MM.1S (cell line): ENCODE results near the gene AMZ1.
A peak's percentile ranks its signal among the peaks of the same experiment; 100 is the strongest.
"Not testable (repeated sequence)": the region's sequence is repeated elsewhere in the genome, so short reads cannot be mapped to it uniquely, and the experiment has no call there.

Experiments used
- DNase-seq: peaks from one replicate; pipeline ENCODE4 v3.0.0-alpha.2; 2015
- H2AFZ ChIP-seq: fragments of 300-600 bp; sonication (generic); 2 replicates; pipeline ENCODE4 v1.6.0; 2016; ENCODE audit warnings: antibody characterized with exemption, low read length
- H3F3A ChIP-seq: fragments of 300-600 bp; sonication (generic); 2 replicates; pipeline ENCODE4 v1.6.1; 2016; ENCODE audit warnings: mild to moderate bottlenecking, antibody characterized with exemption, low read length, moderate library complexity, mixed read lengths; ENCODE audit not compliant: insufficient read depth
- H3K27ac ChIP-seq: fragments of 300-600 bp; sonication (generic); 2 replicates; pipeline ENCODE4 v1.5.1; 2016; ENCODE audit warnings: mild to moderate bottlenecking, low read length
- H3K27me3 ChIP-seq: fragments of 300-600 bp; sonication (generic); replicated peaks from 2 replicates; pipeline ENCODE4 v1.6.0; 2016; ENCODE audit warnings: low read length; ENCODE audit not compliant: insufficient read depth
- H3K36me3 ChIP-seq: fragments of 300-600 bp; sonication (generic); replicated peaks from 2 replicates; pipeline ENCODE4 v1.6.1; 2016; ENCODE audit warnings: mild to moderate bottlenecking, low read length, mixed read lengths; ENCODE audit not compliant: insufficient read depth
- H3K4me1 ChIP-seq: fragments of 300-600 bp; sonication (generic); 2 replicates; pipeline ENCODE4 v1.6.1; 2016; ENCODE audit warnings: low read length, mixed read lengths
- H3K4me2 ChIP-seq: fragments of 300-600 bp; sonication (generic); 2 replicates; pipeline ENCODE4 v1.6.0; 2016; ENCODE audit warnings: low read depth, low read length
- H3K4me3 ChIP-seq: fragments of 300-600 bp; sonication (generic); 2 replicates; pipeline ENCODE4 v1.5.1; 2016; ENCODE audit warnings: low read length, mixed read lengths
- H3K79me2 ChIP-seq: fragments of 300-600 bp; sonication (generic); 2 replicates; pipeline ENCODE4 v1.6.1; 2016; ENCODE audit warnings: mixed run types, low read length, mixed read lengths
- H3K9ac ChIP-seq: fragments of 300-600 bp; sonication (generic); 2 replicates; pipeline ENCODE4 v1.6.1; 2016; ENCODE audit warnings: low read length, mixed read lengths
- H3K9me2 ChIP-seq: fragments of 300-600 bp; sonication (generic); replicated peaks from 2 replicates; pipeline ENCODE4 v1.6.1; 2016; ENCODE audit warnings: mild to moderate bottlenecking, low read length, mixed read lengths; ENCODE audit not compliant: insufficient read depth
- H3K9me3 ChIP-seq: fragments of 300-600 bp; sonication (generic); replicated peaks from 2 replicates; pipeline ENCODE4 v1.6.1; 2016; ENCODE audit warnings: mild to moderate bottlenecking, low read length, mixed read lengths; ENCODE audit not compliant: insufficient read depth
- H4K20me1 ChIP-seq: fragments of 300-600 bp; sonication (generic); 2 replicates; pipeline ENCODE4 v1.6.1; 2016; ENCODE audit warnings: mild to moderate bottlenecking, low read length, moderate library complexity, mixed read lengths; ENCODE audit not compliant: insufficient read depth
- EZH2 ChIP-seq: fragments of 300-600 bp; sonication (generic); optimal IDR thresholded peaks from 2 replicates; pipeline ENCODE3; 2017; ENCODE audit warnings: low read depth, mild to moderate bottlenecking, antibody characterized with exemption, low read length, mixed read lengths
- EZH2phosphoT487 ChIP-seq: fragments of 300-600 bp; sonication (generic); IDR thresholded peaks from 2 replicates; pipeline ENCODE4 v1.6.1; 2018; ENCODE audit warnings: antibody characterized with exemption, low read length
- TF ChIP-seq, protein P1 (sequence below): fragments of 300-600 bp; sonication (generic); IDR thresholded peaks from 2 replicates; pipeline ENCODE4 v1.5.1; 2016; ENCODE audit warnings: antibody characterized with exemption, low read length, mixed read lengths

The AMZ1 gene

DNA sequence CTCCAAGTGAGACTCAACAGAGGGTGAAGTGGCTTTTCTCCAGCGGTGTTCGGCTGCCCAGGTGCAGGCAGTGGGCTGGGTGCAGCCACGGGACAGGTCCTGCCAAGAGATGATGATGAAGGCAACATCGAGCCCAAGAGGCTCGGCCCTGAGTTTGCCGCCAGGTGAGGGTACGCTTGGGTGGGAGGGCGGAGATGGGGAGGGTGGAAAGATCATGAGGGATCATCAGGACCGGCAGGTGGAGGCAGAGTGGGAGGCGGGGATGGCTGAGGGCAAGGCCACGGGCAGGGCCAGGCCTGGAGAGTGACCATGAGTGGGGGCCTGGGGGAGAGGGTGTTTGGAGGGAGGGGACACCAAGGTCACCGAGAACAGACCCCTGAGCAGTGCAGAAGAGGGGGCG is 17.8 kb upstream of the AMZ1 start:
- TF ChIP-seq, protein P1, sequence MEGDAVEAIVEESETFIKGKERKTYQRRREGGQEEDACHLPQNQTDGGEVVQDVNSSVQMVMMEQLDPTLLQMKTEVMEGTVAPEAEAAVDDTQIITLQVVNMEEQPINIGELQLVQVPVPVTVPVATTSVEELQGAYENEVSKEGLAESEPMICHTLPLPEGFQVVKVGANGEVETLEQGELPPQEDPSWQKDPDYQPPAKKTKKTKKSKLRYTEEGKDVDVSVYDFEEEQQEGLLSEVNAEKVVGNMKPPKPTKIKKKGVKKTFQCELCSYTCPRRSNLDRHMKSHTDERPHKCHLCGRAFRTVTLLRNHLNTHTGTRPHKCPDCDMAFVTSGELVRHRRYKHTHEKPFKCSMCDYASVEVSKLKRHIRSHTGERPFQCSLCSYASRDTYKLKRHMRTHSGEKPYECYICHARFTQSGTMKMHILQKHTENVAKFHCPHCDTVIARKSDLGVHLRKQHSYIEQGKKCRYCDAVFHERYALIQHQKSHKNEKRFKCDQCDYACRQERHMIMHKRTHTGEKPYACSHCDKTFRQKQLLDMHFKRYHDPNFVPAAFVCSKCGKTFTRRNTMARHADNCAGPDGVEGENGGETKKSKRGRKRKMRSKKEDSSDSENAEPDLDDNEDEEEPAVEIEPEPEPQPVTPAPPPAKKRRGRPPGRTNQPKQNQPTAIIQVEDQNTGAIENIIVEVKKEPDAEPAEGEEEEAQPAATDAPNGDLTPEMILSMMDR: no peak
- no peak for TF ChIP-seq EZH2phosphoT487
- TF ChIP-seq EZH2: no peak
- Histone ChIP-seq H3K9ac (no peak overlapping the region), H3K79me2 (no peaks in the 10 kb centered on the region), H3K27ac (no peak overlapping the region), H4K20me1 (no peaks in the 10 kb centered on the region), H3K4me2 (no peak overlapping the region), H3K9me2 (no peaks in the 10 kb centered on the region), H3K27me3 (peaks cover 55% of the 10 kb centered on the region), H3K4me3 (no peak overlapping the region), H3K36me3 (no peaks in the 10 kb centered on the region), H3F3A (no peaks in the 10 kb centered on the region), H3K9me3 (no peaks in the 10 kb centered on the region), H2AFZ (no peak overlapping the region), H3K4me1 (no peaks in the 10 kb centered on the region)
- no peak for DNase-seq

DNA sequence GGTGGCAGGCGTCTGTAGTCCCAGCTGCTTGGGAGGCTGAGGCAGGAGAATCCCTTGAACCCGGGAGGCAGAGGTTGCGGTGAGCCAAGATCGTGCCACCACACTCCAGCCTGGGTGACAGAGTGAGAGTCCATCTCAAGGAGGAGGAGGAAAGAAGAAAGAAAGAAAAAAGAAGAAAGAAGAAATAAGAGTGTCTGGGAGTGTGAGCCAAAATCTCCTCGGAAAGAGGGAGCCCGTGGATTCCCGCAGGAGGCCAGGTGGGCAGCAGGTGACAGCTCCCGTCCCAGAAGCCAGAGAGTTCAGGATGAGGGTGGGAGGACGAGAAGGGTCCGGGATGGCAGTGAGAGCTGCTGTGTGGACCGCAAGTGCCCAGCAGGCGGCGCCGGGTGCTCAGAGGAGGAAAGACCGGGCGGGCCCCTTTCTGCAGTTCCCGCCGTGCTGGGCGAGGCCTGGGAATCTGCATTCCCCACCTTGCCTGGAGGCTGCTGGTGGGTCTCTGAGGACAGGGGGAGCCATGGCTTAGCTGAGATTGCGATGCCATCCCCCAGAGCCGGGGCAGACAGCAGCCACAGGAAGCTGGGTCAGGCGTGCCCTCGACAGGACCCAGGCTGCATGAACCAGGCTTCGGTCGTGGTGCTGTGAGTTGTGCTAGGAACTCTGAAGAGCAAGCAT is 17.1 kb upstream of the AMZ1 start:
- no peaks in the 10 kb centered on the region for H3K9me3 ChIP-seq
- TF ChIP-seq EZH2phosphoT487: no peak
- TF ChIP-seq, protein P1: peak; percentile 81
- H3K4me1 ChIP-seq: no peaks in the 10 kb centered on the region
- H3K79me2 ChIP-seq: no peaks in the 10 kb centered on the region
- no peak overlapping the region for H3K27ac ChIP-seq
- H3K4me2 ChIP-seq: peak overlapping the region; percentile 13; the same call in 1 of the 2 replicates
- no peak overlapping the region for H3K9ac ChIP-seq
- H4K20me1 ChIP-seq: no peaks in the 10 kb centered on the region
- no peaks in the 10 kb centered on the region for H3K9me2 ChIP-seq
- H3K27me3 ChIP-seq: peaks cover 54% of the 10 kb centered on the region
- peak; percentile 58 for DNase-seq
- no peaks in the 10 kb centered on the region for H3K36me3 ChIP-seq
- no peak overlapping the region for H2AFZ ChIP-seq
- no peaks in the 10 kb centered on the region for H3F3A ChIP-seq
- H3K4me3 ChIP-seq: no peak overlapping the region

DNA sequence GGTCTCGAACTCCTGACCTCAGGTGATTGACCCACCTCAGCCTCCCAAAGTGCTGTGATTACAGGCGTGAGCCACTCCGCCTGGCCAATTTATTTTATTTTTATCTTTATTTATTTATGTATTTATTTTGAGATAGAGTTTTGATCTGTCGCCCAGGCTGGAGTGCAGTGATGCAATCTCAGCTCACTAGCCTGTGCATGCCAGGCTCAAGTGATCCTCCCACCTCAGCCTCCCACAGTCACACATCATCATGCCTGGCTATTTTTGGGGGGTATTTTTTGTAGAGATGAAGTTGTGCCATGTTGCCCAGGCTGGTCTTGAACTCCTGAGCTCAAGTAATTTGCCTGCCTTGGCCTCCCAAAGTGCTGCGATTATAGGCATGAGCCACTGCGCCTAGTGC is 14.8 kb upstream of the AMZ1 start:
- not testable (repeated sequence) for H3K4me2 ChIP-seq, H3K4me3 ChIP-seq, H3K27ac ChIP-seq, H3K9me3 ChIP-seq, H3K9me2 ChIP-seq, H4K20me1 ChIP-seq, H2AFZ ChIP-seq, H3F3A ChIP-seq, H3K9ac ChIP-seq, H3K4me1 ChIP-seq, H3K36me3 ChIP-seq, H3K79me2 ChIP-seq, DNase-seq
- peaks cover 37% of the 10 kb centered on the region for H3K27me3 ChIP-seq

DNA sequence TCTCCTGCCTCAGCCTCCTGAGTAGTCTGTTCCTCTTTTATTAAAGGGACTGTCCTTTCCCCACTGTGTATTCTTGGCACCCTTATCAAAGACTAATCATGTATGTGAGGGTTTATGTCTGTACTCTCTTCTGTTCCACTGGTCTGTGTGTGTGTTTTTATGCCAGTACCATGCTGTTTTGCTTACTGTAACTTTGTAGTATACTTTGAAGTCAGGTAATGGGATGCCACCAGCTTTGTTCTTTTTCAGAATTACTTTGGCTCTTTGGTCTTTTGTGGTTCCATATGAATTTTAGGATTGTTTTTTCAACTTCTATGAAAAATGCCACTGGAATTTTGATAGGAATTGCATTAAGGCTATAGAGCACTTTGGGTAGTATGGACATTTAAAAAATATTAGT is 14.1 kb upstream of the AMZ1 start:
- H3K9ac ChIP-seq: no peak overlapping the region
- H2AFZ ChIP-seq: no peak overlapping the region
- H3K36me3 ChIP-seq: no peaks in the 10 kb centered on the region
- H3K4me3 ChIP-seq: no peak overlapping the region
- no peaks in the 10 kb centered on the region for H4K20me1 ChIP-seq
- H3K79me2 ChIP-seq: no peaks in the 10 kb centered on the region
- TF ChIP-seq EZH2phosphoT487 (no peak), EZH2 (no peak)
- TF ChIP-seq, protein P1: no peak
- no peaks in the 10 kb centered on the region for H3K9me2 ChIP-seq
- H3K27ac ChIP-seq: no peak overlapping the region
- no peak for DNase-seq
- no peaks in the 10 kb centered on the region for H3K4me1 ChIP-seq
- no peaks in the 10 kb centered on the region for H3F3A ChIP-seq
- H3K9me3 ChIP-seq: no peaks in the 10 kb centered on the region
- H3K4me2 ChIP-seq: no peak overlapping the region
- peaks cover 35% of the 10 kb centered on the region for H3K27me3 ChIP-seq
